HG02852 (cell line): ENCODE data around the gene IPO4.
"Not testable (repeated sequence)": the region's sequence is repeated elsewhere in the genome, so short reads cannot be mapped to it uniquely, and the experiment has no call there.

Experiments
- ATAC-seq: cut with Tn5 transposase; IDR thresholded peaks from one replicate; pipeline ENCODE4 v1.9.1; 2021; ENCODE audit warnings: mild to moderate bottlenecking, moderate library complexity; ENCODE audit not compliant: unreplicated experiment

Gene IPO4

GRCh38 chr14:24188251-24189058 lies at the start of gene IPO4:
Gene IPO4 (minus strand): TSS chr14:24188816. CDS start chr14:24188787, 29 bp downstream.
- ATAC-seq = peak; percentile 89

- no peak for ATAC-seq
Observed at GRCh38 chr14:24238123-24238522, 49.5 kb upstream of the IPO4 start.

GRCh38 chr14:24237463-24237955 lies 48.9 kb upstream of the IPO4 start:
- ATAC-seq = no peak

GRCh38 chr14:24236689-24237462 lies 48.3 kb upstream of the IPO4 start:
- no peak for ATAC-seq

- ATAC-seq = no peak
Observed at GRCh38 chr14:24235804-24236688, 47.4 kb upstream of the IPO4 start.

- no peak for ATAC-seq
Observed at GRCh38 chr14:24234095-24235005, 45.7 kb upstream of the IPO4 start.

- ATAC-seq = no peak
Observed at GRCh38 chr14:24233538-24233866, 44.9 kb upstream of the IPO4 start.

- peak; percentile 60 for ATAC-seq
Observed at GRCh38 chr14:24232645-24233537, 44.3 kb upstream of the IPO4 start, which contains the start of gene GMPR2. Gene GMPR2 (plus strand): TSS chr14:24232929. CDS start chr14:24233254, 325 bp downstream.

GRCh38 chr14:24232121-24232644 lies 43.6 kb upstream of the IPO4 start, which contains the start of gene NEDD8:
Gene NEDD8 (minus strand): TSS chr14:24232367. CDS start chr14:24232267, 100 bp downstream.
- peak; percentile 72 for ATAC-seq

- ATAC-seq = peak; percentile 3
Observed at GRCh38 chr14:24231263-24232120, 42.9 kb upstream of the IPO4 start.

- ATAC-seq = no peak
Observed at GRCh38 chr14:24228902-24229301, 40.3 kb upstream of the IPO4 start.

GRCh38 chr14:24226473-24226872 lies 37.9 kb upstream of the IPO4 start:
- ATAC-seq = no peak

GRCh38 chr14:24224618-24225071 lies 36.0 kb upstream of the IPO4 start:
- no peak for ATAC-seq

- ATAC-seq = not testable (repeated sequence)
Observed at GRCh38 chr14:24222987-24223386, 34.4 kb upstream of the IPO4 start.

GRCh38 chr14:24219521-24219920 lies 30.9 kb upstream of the IPO4 start:
- ATAC-seq = no peak

GRCh38 chr14:24219080-24219479 lies 30.5 kb upstream of the IPO4 start:
- ATAC-seq = no peak

- ATAC-seq = not testable (repeated sequence)
Observed at GRCh38 chr14:24216876-24217275, 28.3 kb upstream of the IPO4 start.
